Activated CD4-positive, CD25-positive, alpha-beta regulatory T cell treated with anti-CD3 and anti-CD28 coated beads, Interleukin-2, amount 50 U/mL, for 24 hours (primary cell): ENCODE data around the gene ATXN1L.
"Not testable (repeated sequence)": the region's sequence is repeated elsewhere in the genome, so short reads cannot be mapped to it uniquely, and the experiment has no call there.

Source experiments
- ATAC-seq, 2 donors: fragments of 150-1000 bp; cut with Tn5 transposase; one replicate each; pipeline ENCODE4 v1.10.0; 2021; ENCODE audit warnings: mild to moderate bottlenecking in 1 of 2, moderate library complexity in 1 of 2

Gene ATXN1L, protein sequence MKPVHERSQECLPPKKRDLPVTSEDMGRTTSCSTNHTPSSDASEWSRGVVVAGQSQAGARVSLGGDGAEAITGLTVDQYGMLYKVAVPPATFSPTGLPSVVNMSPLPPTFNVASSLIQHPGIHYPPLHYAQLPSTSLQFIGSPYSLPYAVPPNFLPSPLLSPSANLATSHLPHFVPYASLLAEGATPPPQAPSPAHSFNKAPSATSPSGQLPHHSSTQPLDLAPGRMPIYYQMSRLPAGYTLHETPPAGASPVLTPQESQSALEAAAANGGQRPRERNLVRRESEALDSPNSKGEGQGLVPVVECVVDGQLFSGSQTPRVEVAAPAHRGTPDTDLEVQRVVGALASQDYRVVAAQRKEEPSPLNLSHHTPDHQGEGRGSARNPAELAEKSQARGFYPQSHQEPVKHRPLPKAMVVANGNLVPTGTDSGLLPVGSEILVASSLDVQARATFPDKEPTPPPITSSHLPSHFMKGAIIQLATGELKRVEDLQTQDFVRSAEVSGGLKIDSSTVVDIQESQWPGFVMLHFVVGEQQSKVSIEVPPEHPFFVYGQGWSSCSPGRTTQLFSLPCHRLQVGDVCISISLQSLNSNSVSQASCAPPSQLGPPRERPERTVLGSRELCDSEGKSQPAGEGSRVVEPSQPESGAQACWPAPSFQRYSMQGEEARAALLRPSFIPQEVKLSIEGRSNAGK

GRCh38 chr16:71845639-71846430, at the start of gene ATXN1L:
Gene ATXN1L, plus strand, starts transcription at chr16:71845976. Its CDS starts 3,765 bp downstream, at chr16:71849741.
- peak; percentile 92 to 94 for ATAC-seq

DNA sequence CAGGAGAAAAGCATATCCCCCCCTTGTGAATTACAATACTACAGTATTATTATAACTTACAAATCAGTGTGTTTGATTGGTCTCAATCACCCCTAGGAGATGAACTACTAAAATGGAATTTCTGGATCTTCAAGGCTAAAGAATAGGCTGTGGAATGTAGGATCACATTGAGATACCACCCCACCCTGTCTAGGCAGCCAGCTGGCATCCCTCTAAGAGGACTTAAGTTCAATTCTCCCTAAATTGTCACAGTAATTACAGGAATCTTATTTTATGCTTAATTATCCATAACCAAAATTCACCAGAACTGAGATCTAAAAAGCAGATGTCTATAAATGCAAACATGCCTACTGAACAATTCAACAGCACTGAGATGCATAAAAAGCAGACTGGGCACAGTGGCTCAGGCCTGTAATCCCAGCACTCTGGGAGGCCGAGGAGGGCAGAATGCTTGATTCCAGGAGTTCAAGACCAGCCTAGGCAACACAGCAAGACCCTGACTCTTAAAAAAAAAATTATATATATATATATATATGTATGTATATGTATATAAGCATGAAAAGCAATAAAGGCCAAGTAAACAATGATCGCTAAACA, 49.2 kb upstream of the ATXN1L start:
- no peak for ATAC-seq

DNA sequence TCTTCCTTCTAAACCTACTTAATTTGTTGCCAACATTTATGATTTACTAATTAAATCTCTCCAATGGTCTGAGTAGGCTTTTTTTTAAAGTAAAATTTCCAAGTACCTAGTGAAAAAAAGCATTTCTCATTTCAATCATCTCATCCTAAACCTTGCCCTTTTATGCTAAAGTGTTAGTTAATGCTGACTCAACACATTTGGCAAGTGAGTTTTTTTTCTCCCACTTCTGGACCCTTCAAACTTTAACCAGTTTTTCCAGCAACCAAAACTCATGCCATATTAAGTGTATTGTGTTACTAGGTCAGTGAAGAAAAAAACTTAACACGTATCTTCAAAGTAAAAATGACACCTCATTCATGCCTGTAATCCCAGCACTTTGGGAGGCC, 42.5 kb upstream of the ATXN1L start:
- no peak for ATAC-seq

- ATAC-seq = peak; percentile 50
Observed at GRCh38 chr16:71807905-71808592, 37.7 kb upstream of the ATXN1L start.

DNA sequence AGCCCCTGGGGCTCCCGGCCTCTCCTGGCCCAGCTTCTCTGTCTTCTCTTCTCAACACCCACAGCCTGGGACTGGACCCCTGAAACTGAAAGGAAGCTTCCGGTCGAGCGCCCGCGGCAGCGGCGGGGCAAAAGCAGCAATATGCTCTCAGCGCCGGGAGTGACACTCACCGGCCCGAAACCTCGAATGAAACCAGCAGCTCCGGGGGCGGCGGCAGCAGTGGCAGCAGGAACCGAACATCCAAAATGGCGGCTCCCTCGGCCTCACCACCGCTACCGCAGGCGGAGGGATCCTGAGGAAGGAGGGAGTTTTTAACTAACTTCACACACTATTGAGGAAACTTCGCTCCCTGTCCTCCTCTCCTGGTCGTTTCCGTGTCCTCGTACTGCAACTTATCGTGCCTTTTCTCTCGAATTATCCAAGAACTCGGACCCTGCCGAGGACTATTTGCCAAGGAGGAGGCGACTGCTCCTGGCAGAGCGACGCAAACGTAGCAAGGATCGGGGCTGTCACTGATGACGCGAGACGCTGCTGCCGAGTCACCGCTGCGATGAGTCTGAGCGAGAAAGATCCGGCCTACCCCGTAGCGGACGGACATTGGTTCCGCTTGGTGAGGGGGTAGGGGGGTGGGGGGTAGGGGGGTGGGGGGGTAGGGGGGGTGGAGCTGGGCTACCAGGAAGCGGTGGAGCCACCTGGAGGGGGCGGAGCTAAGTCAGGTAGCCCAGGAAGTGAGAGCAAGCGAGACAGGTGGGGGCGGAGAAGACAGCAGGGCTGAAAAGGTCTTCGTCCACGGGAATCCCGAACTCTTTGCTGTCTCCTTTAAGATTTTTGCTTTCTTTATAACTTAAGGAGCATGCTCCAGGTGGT, 37.0 kb upstream of the ATXN1L start, which contains the start of gene AP1G1:
Gene AP1G1 (minus strand): TSS at position 242 of the 867 bp plus-strand sequence. CDS start 19,355 bp downstream, outside the sequence.
- ATAC-seq = peak; percentile 93 to 94

DNA sequence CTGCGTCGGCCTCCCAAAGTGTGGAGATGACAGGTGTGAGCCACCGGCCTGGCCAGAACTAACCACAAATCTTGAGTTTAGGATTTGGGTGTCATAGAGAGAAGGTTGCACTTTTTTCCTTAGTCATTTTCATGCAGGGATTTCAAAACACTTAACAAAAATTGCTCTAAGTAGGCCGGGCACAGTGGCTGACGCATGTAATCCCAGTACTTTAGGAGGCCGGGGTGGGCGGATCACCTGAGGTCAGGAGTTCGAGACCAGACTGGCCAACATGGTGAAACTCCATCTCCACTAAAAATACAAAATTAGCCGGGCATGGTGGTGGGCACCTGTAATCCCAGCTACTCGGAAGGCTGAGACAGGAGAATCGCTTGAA, 35.6 kb upstream of the ATXN1L start:
- ATAC-seq = not testable (repeated sequence)

- ATAC-seq = no peak
Observed at GRCh38 chr16:71811261-71811803, 34.4 kb upstream of the ATXN1L start.

DNA sequence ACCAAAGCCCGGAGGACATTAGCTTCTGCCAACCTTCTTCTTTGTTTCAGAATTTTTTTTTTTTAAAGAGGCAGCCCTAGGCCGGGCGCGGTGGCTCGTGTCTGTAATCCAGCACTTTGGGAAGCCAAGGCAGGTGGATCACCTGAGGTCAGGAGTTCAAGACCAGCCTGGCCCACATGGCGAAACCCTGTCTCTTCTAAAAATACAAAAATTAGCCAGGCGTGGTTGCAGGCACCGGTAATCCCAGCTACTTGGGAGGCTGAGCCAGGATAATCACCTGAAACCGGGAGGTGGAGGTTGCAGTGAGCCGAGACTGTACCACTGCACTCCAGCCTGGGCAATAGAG, 28.6 kb upstream of the ATXN1L start:
- not testable (repeated sequence) for ATAC-seq

- ATAC-seq = no peak
Observed at GRCh38 chr16:71826533-71827017, 19.2 kb upstream of the ATXN1L start.

DNA sequence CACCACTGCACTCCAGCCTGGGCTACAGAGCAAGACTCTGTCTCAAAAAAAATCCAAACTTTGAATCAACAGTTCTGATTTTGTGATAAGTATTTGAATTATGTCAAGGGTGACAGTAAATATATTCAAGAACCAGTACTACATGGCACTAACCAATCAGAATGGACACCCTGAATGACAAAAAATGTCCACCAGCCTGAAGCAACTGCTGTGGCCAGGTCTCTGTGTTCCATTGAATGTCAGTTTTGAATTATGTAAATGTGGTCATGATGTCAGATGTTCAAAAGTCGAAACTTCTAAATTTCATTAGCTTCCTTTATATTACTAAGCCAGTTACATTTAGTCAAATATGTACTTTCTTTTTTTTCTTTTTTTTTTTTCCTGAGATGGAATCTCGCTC, 15.4 kb upstream of the ATXN1L start:
- ATAC-seq = no peak

DNA sequence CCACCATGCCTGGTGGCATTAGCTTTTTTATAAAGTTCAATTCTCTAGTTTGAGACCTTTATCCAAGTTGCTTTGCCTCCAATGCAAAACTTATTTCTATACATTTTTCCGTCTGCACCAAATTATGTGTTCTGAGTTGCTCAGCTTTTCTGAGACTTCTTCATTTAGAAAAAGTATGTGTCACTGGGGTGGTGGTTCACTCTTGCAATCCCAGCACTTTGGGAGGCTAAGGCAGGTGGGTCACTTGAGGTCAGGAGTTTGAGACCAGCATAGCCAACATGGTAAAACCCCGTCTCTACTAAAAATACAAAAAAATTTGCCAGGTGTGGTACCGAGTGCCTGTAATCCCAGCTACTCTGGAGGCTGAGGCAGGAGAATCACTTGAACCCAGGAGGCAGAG, 14.1 kb upstream of the ATXN1L start:
- ATAC-seq = not testable (repeated sequence)

- ATAC-seq = not testable (repeated sequence)
Observed at GRCh38 chr16:71832112-71832511, 13.7 kb upstream of the ATXN1L start.

GRCh38 chr16:71834291-71834690, 11.5 kb upstream of the ATXN1L start:
- ATAC-seq = no peak

GRCh38 chr16:71837150-71837549, 8.6 kb upstream of the ATXN1L start:
- no peak for ATAC-seq

- ATAC-seq = no peak
Observed at GRCh38 chr16:71840052-71840451, 5.7 kb upstream of the ATXN1L start.

DNA sequence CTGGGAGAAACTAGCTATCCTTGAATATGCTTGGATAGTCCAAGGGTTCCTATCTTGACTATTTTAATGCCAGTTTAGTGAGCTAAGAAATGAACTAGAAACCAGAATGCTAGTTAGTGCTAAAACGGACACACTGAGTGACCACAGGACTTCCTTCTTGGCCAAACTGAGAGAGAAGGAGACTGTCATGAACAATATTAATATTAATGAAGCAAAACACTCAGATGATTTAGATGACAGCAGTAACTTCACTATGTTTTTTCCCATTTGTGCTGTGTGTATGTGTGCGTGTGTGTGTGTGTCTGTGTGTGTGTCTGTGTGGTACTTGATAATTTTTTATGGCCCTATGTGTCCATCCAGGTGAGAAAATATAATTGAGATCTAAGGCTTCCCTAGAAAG, 2.2 kb upstream of the ATXN1L start:
- no peak for ATAC-seq

DNA sequence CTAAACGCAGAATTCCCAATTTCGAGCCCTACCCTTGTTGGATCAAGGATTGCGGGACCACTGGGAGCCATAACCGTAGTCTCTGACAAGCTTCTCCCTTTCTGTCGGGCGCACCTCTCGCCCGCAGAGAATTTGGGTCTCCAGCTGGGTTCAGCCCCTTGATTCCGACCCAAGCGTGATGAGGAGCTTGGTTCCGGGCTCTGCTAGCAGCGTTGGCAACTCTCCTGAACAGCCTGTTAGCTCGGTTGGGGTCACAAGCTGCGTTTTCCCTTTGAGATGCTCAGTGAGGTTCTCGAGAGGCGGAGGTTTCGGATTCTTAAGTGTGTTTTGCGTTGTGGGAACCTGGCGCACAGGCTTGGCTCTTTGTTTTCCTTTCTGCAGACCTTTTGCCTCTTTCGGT, 655 bp downstream of the ATXN1L start:
- no peak for ATAC-seq

DNA sequence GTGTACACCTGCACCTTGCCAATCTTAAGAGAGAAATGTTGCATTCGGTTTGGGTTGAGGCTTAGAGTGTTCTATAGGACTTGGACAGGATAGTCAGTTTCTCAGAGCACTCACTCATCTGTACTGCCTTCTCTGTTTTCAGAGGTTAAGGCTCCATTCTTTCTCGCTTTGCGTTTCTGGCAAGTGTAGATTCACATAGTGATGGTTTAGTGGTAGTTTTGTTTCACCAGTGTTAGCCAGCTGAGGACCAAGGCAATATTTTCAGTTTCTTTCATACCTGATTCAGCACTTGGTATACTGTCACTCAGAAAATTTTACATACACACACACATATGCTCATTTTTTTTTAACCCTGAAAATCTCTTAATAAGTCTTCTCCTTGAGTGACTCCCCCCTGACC, 1.3 kb downstream of the ATXN1L start:
- no peak for ATAC-seq

- ATAC-seq = no peak
Observed at GRCh38 chr16:71848622-71849021, 2.8 kb downstream of the ATXN1L start.

- no peak for ATAC-seq
Observed at GRCh38 chr16:71851746-71852145, 6.0 kb downstream of the ATXN1L start.

DNA sequence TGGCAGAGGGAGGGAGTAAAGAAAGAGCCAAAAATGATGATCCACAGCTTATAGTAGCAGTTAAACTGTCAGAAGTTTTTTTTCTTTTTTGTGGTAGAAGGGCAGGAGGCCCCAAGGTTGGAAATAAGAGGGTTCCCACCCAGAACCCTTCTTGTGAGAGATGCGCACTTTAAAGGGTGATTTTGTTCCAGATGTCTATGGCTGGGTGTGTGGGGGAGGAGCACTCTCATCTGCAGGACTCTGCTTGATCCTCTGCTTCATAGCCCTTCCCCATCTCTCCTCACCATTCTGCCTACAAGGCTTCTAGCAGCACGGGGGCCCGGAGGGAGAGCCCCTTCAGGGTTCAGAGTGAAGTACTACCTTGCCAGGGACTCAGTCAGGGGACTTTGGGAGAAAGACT, 6.4 kb downstream of the ATXN1L start:
- ATAC-seq = no peak
